Muscle of arm (tissue), 12 donors: ENCODE measurements around the gene MAGOH. TPM values are rescaled to one million over a fixed set of nuclear protein-coding genes. Genes with fewer than 3 reads are reported as not detected.
"Not testable (repeated sequence)": the region's sequence is repeated elsewhere in the genome, so short reads cannot be mapped to it uniquely, and the experiment has no call there.

Experiments
- DNase-seq: peaks from one replicate; pipeline ENCODE4 v3.0.0-alpha.2; 2013
- polyA plus RNA-seq, 12 donors: library from polyadenylated mRNA; unstranded; fragments of 120-200 nt; gene quantifications; one replicate each; pipeline ENCODE4 v1.2.1, GENCODE V29; 2013; ENCODE audit not compliant: insufficient read length in 12 of 12

The MAGOH gene
- polyA plus RNA-seq, 12 donors, result 28.7 to 63.4 (median 44.7) TPM; not detected in 1

GRCh38 chr1:53244141-53244540 is 5.8 kb upstream of the MAGOH start:
- DNase-seq, result no peak

GRCh38 chr1:53242381-53242780 is 4.1 kb upstream of the MAGOH start:
- DNase-seq, result no peak

GRCh38 chr1:53241828-53242227 is 3.5 kb upstream of the MAGOH start:
- no peak for DNase-seq

GRCh38 chr1:53237638-53238037 is 680 bp downstream of the MAGOH start:
- no peak for DNase-seq

- no peak for DNase-seq
These were observed 17.4 kb downstream of the MAGOH start for GRCh38 chr1:53220962-53221286.

- DNase-seq, result peak; percentile 94
These were observed 18.0 kb downstream of the MAGOH start, which contains the start of gene CZIB for GRCh38 chr1:53220171-53220961. TSS of gene CZIB (minus strand) at chr1:53220634. CDS start at chr1:53220575, 59 bp downstream.

GRCh38 chr1:53219711-53220110 is 18.6 kb downstream of the MAGOH start:
- DNase-seq, result no peak

GRCh38 chr1:53218201-53218600 is 20.1 kb downstream of the MAGOH start:
- no peak for DNase-seq

DNA sequence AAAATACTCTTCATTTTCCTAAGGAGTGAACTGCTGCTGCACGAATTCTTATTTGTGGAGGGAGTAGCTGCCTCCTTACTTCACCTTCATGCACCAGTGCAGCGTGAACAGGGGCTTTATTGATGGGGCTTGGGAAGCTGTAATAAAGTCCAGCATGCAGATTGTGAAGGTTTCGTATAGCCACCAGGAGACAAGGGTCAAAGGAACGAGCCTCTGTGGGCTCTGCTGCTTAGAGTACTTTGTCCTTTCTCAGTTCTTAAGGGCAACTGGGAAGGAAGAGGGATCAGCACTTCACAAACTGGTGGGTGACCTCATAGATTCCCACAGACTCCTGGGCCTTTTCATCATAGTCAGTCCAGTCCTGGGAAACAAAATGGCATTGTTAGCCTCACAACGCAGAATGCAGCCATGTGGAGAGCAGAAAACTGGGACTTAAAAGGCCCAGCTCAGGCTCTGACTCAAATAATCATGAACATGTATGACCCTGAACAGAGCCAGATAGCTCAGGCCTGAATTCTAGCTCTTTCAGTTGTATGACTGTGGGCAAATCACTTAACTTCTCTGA is 23.9 kb downstream of the MAGOH start:
- DNase-seq, result no peak

GRCh38 chr1:53210954-53211353 is 27.4 kb downstream of the MAGOH start:
- DNase-seq, result no peak

- no peak for DNase-seq
These were observed 28.0 kb downstream of the MAGOH start for GRCh38 chr1:53210352-53210751.

- DNase-seq, result no peak
These were observed 30.6 kb downstream of the MAGOH start for GRCh38 chr1:53207726-53208125.

DNA sequence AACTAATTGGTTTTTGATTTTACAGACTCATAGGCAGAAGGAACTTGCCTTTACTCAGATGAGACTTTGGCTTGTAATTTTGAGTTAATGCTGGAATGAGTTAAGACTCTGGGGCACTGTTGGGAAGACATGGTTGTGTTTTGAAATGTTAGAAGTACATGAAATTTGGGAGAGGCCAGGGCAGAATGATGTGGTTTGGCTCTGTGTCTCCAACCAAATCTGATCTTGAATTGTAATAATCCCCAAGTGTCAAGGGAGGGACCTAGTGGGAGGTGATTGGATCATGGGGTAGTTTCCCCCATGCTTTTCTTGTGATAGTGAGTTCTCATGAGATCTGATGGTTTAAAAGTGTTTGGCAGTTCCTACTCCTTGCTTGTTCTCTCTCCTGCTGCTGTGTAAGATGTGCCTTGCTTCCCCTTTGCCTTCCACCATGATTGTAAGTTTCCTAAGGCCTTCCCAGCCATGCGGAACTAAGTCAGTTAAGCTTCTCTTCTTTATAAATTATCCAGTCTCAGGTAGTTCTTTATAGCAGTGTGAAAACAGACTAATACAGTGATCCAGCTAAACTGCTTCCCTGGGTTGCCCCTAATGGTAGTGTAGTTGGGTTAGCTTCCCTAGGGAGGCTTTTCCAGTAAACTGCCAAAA is 31.5 kb downstream of the MAGOH start:
- no peak for DNase-seq

GRCh38 chr1:53206083-53206685 is 32.1 kb downstream of the MAGOH start:
- DNase-seq, result not testable (repeated sequence)

DNA sequence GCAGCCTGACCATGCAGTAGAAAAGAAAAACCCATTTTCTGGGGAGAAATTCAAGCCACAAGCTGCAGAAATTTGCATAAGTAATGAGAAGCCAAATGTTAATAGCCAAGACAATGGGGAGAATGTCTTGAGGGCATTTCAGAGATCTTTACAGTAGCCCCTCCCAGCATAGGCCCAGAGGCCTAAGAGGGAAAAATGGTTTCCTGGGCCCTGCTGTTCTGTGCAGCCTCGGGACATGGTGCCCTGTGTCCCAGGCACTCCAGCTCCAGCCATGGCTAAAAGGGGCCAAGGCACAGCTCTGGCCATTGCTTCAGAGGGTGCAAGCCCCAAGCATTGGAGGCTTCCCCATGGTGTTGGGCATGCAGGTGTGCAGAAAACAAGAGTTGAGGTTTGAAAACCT is 32.8 kb downstream of the MAGOH start:
- not testable (repeated sequence) for DNase-seq

DNA sequence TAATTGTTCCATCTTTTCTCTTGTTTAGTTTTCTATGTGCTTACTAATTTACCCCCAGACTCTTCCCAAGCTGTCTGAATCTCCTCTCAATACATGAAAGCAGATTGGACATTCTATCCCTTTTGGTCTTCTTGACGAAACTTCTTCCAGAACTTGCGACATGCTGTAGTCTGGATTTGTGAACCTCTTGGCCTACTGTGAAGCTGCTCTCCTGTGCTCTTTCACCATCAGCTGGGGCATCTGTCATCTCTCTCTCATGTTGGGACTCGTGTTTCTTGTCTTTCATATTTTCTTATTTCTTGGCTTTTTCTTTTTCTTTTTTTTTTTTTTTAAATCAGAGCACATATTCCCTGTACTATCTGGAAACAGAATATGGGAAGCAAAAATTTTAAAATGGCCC is 34.9 kb downstream of the MAGOH start:
- DNase-seq, result no peak

DNA sequence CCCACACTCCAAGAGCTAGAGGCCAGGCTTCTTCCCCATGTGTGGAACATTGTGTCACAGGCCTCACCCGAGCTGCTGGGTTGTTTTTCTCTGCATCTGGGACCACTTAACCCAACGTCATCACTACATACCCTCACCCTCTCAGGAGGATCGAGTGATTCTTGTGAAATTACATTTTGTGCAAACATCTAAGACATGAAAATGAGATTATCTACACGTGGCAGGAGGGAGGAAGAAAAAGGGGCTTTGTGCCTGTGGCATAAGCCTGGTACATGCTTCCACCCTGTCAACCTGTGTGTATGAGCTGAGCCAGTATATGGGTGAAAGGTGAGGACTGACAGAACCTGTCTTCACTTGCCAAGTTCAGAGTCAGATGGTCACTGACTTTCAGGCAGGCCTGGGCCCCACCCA is 40.1 kb downstream of the MAGOH start:
- no peak for DNase-seq

DNA sequence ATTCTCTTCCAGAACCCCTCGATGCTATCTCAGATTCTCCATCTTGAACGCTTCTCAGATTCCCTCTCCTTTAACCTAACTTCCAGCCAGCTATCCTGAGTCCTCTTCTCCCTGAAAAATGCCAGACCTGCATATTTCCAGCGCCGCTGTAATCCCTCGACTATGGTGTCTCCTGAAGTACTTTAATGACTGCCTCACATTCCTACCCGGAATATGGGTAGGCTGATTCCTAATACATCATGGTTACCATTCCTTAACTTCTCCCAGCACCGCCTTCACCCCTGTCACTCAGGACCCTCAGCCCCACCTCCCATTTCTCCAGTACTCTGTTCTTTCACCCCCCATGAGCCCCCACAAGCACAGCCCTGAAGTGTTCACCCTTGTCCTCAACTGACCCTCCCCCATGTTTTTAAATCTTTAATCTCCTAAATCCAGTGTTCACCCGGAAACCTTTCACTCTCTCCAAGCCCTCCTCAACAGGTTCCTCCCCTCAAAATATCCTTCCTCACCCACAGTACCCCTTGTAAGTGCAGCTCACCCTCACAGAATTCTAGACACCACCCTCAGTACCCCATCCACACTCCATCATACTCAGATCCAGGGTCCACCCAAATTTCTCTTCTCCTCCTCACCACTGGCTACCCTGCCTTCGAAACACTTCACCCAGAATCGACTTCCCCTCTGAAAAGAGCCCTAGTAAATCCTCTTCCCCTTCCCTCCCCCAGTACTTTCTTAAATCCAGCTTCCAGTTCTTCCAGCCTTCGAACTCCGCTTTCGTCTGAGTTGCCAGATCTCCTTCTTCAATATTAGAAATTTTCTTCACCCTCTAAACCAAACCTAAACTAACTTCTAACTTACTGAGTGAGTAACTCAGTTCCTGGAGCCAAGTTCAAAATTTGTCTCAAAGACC is 40.8 kb downstream of the MAGOH start:
- no peak for DNase-seq

GRCh38 chr1:53196485-53197290 is 41.6 kb downstream of the MAGOH start, which contains the start of gene CPT2:
TSS of gene CPT2 (plus strand) at chr1:53196824. CDS start at chr1:53196944, 120 bp downstream.
- DNase-seq, result peak; percentile 94

DNA sequence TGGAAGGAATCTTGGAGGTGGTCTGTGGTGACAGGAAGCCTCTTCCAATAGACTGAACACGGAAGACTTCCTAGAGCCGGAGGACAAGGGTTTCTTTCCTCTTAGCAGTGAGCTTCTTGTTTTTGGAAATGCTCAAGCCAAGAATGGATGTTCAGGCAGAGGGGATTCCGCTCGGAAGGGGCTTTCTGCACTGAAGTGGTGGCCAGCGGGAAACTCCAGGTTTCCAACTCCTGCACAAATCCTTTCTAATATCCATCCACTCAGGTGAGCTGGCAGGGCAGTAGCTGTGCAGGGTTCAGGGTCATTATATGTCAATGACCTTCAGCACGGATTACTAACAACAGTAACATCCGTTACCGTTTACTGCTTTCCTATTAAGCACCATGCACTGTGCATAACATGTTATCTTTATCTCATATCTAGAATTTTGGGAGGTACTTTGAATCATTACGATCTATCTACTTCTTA is 42.3 kb downstream of the MAGOH start:
- no peak for DNase-seq
